Stimulated activated CD8-positive, alpha-beta memory T cell treated with anti-CD3 and anti-CD28 coated beads, Interleukin-12 subunit alpha, Interleukin-12 subunit beta, amount 100 ng/mL, for 24 hours (primary cell): ENCODE measurements around the gene PPP2R2B.

Experiments
- DNase-seq: peaks from one replicate; pipeline ENCODE4 v3.0.0-alpha.2; 2020; ENCODE audit errors: extremely low read depth

The PPP2R2B gene

DNA sequence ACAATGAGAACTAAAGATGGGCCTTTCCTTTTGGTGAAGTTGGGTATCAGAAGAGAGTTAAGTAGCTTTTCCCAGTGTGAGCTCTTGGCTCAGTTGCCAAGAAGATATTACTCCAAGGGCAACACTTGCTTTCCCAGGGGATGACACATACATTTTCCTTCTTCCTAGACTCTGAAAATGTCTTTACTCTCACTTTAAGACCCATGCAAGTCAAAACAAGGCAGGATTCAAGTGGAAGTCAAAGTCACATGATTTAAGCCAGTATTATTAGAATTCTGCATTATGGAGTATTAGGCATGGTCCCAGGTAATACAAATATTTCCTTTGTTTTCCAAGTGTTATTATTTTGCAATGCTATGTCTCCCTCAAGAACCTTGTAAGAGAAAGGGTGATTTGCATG, 175.1 kb downstream of the PPP2R2B start:
- no peak for DNase-seq

DNA sequence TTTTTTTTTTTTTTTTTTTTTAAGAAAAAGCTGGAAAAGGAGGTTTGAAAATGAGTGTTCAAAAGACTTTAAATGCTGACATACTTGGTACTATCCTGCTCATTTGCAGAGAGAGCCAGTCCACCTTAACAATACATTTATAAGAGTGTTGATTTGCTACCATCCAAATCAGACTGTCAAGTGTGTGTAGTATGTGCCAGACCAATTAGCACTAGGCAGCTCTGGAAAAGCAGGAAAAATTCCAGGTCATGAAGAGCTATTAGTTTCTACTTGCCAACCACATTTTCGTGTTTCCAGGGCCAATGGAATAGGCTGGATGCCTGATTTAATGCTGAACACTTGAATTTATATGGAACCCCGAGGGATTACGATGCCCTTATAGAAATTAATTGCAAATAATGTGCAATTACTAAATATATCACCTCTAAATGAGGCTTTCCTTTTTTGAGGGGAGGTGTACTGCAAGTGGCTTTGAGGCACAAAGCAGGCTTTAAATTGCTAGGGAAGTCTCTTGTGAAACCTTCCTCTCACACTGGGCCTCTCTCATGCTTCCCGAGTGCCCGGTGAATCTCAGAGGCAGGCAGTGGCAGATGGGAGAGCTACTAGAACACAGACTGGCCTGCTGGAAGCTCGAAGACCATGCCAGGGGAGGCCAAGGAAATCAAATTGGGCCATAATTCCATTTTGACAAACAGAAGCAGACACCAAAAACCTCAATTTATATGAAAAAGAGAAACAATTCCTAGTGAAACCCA, 178.7 kb downstream of the PPP2R2B start:
- no peak for DNase-seq

DNA sequence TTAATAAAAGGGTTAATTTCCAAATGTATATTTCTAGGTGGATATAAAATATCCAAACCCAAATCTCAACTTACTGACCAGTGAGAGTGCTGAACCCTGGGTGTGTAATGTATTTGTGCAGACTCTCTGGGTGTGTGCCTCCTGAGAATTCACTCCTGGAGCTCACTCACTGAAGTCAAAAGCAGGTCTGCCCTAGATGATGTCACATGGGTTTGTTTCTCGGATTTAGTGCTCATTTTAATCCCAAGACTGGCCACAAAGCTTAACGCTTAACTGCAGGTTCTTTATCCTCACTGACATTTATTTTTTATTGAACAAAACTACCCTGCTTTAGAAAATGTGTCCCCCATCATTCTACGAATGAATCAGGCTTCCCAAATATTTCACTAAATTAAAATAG, 179.4 kb downstream of the PPP2R2B start:
- DNase-seq: no peak

DNA sequence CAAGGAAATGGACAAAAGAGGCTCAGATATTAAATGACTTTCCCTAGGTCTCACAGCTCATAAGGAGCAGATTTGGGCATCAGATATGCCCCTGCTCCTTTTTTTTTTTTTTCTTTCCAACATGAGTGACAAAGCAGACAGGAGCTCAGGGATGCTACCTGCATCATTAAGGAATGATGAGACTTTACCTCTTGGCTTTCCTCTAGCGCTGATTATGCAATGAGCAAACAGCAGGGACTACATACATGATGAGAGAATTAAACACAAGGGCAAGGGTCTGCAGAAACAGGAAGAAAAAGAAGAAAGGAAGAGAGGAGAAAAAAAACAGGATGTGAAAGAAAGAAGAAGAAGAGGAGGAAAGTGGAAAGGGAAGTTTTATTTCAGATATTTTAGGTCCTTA, 179.9 kb downstream of the PPP2R2B start:
- no peak for DNase-seq

DNA sequence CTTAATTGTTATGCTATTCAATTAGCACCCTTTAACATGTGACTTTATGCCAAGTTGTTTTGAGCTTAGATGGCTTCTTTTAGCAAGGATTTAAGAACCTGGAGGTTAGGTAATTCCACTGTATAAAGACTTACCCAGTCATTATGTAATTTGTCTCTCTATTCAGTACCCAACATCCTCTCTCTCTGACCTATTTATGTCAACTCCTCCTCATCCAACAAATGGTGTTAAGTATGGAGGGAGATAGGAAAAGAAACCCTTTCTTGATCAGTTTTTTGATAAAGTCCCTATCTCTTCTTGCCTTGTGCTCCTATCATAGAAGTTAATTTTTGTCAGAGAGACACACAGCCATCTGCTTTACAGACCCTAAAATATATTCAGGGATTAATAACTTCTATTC, 181.3 kb downstream of the PPP2R2B start:
- no peak for DNase-seq

DNA sequence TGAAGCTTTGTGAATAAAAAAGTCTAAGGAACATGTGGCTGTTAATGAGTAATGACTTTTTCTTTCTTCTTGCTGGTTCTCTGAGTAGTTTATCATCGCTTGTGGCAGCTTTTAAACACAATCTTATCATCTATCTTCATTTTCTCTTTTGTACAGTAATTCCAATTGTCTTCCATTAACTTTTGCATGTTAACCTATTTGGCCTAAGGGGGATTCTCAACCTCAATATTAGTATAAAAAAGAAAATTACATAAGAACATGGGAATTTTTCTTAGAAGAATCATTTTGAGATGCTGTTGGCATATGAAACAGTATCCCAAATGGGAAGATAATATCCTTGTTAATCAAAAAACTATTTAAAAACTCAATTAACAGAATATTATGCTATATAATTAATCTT, 182.9 kb downstream of the PPP2R2B start:
- no peak for DNase-seq

DNA sequence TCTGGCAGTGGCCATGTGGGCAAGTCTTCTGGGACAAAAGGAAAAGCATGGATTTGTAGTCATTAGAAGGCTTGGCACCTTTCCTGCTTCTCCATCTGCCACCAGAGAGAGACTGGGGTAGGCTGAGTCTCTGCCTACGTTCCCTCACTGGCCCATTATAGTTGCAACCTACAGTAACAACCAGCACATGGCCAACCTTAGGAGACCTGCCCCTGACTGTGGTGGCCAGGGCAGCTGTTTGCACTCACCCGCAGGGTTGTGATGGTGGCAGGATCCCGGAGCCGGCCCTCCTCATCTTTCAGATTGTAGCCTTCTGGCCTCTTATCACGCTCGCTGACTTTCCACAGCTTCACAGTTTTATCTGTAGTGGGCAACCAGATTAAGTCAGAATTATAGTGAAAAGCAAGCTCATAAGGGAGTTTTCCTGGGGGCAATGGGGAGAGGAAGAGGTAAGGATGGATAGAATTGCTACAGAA, 187.6 kb downstream of the PPP2R2B start:
- DNase-seq: no peak

DNA sequence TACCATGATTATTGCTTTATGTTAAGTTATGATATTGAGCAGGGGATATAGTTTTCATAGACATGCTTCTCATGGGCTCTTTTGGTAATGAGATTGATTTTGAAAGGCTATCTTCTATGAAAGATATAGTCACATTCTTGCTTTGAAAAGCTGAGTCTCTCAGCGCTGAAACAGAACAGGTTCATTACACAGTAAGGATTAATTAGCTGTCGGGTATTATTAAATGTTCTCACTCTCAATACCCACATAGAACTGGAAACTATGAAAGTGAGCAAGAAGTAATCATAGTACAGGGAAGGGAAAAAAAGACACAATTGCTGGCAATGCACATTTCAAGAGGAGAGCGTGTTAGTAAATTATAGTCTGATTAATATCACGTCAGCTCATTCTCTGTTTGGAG, 190.9 kb downstream of the PPP2R2B start:
- DNase-seq: no peak

DNA sequence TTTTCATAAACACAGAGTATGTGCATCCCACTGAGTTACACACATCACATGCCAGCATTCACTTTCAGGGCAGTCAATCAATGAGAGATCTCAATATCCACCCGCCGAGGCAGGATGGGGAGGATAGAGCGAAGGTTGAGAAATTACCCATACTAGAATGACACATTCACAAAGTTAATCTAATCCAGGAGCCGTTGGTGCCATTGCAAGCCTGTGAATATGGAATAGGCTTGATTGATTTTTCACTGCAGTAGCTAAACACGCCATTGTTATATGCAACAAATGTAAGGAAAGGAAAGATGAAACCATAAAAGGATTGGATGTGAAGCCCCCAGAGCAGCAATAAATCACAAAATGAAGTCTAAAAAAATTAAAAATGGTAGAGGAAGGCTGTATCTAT, 194.7 kb downstream of the PPP2R2B start:
- no peak for DNase-seq

DNA sequence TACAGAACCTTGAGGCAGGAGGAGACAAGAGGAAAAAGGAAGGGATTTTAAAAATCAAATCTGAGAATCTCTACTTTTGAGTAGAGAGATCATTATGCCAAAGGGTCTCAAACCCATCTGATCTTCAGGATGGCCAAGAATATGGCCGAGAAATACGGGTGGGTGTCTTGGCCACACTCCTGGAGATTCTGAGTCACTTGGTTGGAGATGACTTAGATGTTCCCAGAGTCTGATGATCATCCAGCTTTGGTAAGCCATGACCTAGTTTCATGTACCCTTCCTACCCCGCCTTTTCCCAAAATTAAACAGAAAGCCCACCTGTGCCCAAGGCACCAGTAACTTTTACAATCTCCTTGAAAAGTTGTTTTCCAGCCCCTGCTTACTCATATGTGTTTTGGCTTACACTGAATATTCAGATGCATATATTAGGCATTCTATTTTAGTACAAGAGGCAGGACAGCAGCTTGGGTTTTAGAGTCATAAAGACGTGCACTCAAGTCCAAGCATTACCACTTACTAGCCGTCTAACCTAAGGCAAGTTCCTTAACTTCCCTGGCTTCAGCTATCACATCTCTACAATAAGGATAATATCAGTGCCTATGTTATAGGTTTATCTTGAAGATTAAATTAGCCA, 195.5 kb downstream of the PPP2R2B start:
- DNase-seq: no peak

DNA sequence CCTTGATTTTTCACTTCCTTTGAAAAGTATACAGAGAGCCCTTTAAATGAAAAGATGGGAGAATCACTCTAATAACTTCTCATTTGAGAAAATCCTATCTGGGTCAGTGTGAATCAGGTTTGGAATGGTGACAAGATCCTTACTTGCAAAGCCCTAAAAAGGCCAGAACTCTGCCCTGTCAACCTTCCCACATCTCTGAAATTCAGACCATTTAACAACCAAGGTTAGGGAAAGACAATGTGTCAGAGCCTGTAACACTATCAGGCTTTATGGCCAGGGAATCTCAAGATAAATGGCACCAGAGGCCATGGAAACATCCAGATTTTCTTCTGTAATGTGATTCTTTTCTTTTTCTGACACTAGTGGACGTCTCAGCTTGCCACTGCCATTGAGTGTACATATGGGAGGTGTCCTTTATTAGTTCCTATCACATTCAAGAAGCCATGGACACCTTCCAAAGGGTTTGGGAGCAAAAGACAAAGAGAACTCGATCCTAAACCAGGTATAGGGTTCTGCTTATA, 196.9 kb downstream of the PPP2R2B start:
- DNase-seq: no peak

DNA sequence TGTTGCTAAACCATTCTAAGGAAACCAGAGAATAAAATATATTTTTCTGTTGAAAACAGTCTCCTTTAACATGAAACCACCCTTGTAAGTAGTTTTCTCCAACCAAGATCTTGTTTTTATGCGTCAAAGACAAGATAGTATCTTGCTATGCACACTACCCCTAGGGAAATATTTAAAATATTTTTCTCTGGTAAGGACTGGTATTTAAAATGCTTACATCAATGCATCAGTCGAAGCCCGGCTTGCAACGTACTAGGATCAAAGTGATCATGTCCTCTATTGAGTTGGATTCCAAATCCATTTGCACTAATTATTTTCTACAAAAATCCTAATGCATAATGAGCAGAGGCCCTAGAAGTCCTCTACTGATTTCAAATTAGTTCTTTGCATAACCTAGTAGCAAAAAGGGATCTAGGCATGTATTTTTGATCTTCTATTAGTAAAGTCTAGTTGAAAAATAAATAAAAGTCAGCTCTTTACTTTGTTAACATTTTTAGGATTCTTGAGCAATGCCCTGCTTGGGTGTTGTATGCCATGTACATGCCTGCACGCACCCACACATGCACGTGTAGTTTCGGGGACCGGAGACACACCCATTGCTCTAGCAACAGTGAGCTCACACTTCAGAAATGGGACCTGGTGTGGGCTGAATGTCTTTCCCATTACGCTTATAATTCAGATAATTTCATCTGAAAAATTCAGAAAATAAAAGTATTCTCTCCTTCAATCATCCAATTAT, 197.5 kb downstream of the PPP2R2B start:
- DNase-seq: no peak

DNA sequence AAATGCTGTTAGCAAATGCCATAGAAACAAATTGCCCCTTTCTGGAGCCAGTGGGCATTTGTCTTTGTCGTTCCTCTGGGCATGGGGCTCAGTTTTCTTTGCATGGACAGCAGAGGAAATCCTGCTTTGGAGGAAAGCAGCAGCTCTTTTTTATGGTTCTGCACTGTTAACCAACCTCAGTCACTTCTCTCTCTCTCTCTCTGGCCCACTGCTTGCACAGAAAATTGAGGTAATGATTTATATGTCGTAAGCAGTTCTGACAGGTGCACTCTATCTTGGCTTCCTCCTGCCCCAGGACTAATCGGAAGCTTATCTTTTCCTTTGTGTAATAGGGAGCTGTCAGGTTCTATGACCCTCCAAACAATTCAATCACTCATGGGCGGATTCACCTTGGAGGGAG, 202.9 kb downstream of the PPP2R2B start:
- no peak for DNase-seq

DNA sequence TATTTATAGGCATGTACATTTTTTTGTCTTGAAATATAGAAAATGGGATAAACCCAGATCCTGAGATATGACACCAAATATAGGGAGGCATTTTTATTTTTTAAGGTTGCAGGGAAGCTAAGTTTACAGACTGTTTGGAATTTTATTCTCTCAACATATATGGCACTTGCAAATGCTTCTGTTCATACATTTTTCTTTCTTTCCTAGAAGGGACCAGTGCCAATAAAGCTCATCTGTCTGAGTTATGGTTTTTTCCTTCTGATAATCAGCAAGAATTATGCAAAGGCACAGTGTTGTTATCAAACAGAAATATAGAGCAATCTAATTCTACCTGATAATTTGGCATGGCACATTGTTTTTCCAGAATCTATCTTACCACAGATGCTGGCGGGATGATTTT, 205.7 kb downstream of the PPP2R2B start:
- no peak for DNase-seq

DNA sequence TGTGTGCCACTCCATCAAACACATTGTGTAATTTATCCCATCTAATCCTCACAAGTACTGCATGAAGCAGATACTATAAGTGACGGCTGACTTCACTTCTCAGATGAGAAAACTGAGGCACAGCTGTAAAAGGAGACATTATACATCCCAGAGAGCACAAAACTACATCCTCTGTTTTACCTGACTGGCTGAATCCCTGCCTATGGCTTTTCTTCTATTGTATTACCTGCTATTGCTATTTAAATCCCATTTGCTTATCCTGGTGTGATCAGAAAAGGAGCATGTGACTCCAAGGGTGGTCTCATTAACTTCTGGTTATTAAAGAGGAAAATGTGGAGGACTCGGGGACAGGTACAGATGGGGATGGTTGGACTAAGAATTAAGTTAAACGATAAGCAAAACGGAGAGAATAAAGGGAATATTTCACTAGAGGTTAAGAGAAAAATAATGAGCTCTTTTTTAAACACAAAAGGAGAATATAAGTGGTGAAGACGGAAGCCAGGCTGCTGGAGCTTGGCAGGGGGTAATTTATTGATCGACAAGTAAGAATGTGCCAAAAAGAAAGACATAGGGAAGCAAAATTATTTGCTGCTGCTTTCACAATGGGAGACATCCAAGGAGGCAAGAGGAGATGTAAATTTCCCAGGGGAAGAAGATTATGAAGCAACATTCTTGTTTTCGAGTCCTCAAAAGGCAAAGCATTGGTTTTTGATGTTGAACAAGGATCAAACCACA, 206.8 kb downstream of the PPP2R2B start:
- no peak for DNase-seq

DNA sequence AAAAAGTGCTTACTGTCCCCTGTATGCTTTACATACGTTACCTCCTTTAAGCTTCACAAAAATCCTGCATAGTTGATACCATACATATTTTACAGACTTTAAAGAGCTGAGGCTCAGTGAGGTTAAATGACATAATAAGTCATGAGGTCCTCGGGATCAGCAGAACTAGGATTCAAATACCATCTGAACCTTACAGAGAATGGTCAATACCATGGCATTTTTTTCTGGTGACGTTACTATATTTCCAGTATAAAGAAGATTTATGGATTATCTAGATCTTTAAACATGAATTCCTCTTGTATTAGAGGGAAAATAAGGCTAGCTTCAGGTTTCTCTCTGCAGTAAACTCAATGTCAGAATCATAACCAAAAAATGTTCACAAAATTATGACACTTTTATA, 208.9 kb downstream of the PPP2R2B start:
- no peak for DNase-seq

DNA sequence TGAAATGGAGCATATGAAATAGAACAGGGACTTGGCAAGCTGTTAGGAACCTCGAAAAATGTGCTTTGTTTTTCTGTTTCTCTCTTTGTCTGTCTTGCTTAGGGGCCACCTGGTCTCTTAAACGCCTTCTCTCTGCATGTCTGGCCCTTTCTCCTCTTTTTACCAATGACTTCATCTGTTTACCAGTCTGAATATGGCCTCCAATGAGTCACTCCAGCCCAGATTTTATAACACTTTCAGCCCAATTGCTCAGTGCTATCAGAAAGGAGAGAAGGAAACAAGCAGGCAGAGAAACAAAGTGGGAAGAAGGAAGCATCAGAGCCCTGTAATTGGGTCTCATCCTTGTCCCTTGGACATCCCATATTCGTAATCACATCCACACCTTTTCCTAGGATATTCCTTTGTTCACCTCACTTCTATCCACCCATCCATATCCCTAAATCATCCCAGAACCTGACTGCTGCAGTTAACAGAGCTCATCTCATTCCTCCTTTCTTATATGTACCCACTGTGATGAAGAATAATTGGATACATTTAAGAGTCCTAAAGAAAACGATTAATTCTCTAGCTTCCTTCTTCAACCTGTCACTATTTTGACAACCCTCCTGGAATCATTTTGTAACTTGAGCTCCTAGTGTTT, 210.8 kb downstream of the PPP2R2B start:
- no peak for DNase-seq

DNA sequence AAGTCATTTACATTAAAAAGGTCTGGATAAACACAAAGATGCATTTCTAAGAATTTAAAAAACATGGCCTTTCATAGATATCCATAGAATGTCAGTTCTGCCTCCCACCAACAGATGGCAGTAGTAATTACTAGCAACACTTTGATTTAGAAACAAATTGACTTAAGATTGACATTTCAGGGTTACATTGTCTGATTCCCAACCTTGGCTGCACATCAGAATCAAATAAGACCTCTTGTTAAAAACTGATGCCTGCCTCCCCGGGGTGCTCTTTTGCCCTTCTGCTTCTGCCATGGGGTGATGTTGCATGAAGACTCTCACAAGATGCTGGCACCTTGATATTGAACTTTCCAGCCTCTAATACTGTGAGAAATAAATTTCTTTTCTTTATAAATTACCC, 216.3 kb downstream of the PPP2R2B start:
- DNase-seq: no peak

DNA sequence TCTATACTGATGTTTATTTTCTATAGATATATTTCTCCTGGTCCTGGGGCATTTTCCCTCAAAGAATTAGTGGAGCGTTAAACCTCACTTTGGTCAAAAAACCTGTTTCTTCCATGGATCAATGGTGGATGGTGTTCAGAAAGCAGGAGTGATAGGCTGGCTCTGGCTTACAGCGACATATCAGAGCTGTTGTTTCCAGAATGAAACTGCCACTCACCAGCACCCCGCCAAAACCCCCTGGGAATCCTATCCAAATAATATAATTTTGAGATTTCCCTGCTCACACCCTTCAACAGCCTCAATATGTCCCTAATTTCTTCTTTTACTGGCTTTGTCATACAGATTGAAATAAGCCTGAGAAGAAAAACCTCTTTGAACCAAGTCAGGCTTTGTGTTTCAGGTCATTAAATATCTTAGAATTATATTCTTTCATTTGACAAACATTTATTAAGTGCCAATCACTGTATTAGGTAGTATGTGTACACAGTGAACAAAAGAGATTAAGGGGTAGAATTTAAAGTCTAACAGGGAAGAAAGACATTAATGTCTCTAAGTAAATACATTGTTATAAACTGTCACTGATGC, 218.1 kb downstream of the PPP2R2B start:
- DNase-seq: no peak

DNA sequence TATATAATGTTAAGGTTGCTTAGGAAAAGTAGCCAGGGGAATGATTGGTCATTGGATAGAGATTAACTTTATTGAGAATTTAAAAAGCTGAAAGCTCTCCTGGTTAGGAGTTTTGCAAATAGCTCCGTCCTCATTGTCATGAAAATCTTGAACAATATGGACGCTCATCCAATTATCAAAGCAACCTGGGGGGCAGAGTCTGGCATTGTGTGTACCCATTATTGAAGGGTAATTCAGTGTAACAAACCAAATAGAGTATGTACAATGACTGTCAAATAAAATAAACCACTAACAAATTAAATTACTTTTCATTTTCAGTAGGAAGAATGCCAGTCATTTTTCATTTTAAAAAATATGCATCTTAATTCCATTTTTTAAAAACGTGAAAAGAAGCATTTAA, 218.6 kb downstream of the PPP2R2B start:
- DNase-seq: no peak

DNA sequence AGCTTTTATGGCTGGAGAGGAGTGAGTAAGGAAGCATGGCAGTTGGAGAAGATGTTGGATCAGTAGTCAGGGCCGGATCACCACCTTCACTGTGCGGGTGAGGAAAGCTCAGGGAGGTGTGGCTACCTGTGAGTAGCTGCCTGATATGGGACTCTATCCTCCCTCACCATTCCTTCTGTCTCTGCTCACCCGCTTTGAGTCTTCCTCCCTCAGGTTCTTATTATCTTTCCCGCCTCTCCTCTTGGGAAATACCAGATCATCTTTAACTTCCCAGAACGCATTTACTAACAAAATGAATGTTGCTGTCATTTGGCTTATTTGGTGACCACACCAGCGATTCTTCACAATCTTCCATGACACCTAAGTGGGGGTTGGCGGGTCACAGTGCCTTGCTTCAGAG, 221.9 kb downstream of the PPP2R2B start:
- no peak for DNase-seq
